ENCODE data around the gene TECPR1. TPM values are rescaled to one million over a fixed set of nuclear protein-coding genes. Genes with fewer than 3 reads are reported as not detected.

TECPR1 gene
- total RNA-seq, 1 donor from 2014 or later, result 10.8 TPM

- H3K79me2 ChIP-seq (ENCODE audit: low read depth), result peaks cover 22% of the 10 kb centered on the region
- no peaks in the 10 kb centered on the region for H3K4me1 ChIP-seq
- Mint-ChIP-seq H3K4me1 (no peaks in the 10 kb centered on the region), H3K4me3 (no peak overlapping the region), H3K9me3 (peaks cover 4% of the 10 kb centered on the region), H3K27me3 (ENCODE audit: insufficient read depth, low read depth) (peaks cover 2% of the 10 kb centered on the region), H3K36me3 (peaks cover 33% of the 10 kb centered on the region), H3K27ac (no peak overlapping the region)
- H3K27ac ChIP-seq, result no peak overlapping the region
- no peak overlapping the region for H2AFZ ChIP-seq (replicated peaks)
- DNase-seq (ENCODE audit: low spot score), result no peak
- H3K36me3 ChIP-seq, result no peaks in the 10 kb centered on the region
- no peaks in the 10 kb centered on the region for H3K9me3 ChIP-seq (ENCODE audit: low read depth)
- H3K9ac ChIP-seq, result no peak overlapping the region
- H3K27me3 ChIP-seq, result no peaks in the 10 kb centered on the region
- no peak overlapping the region for H3K4me3 ChIP-seq
- TF ChIP-seq EZH2 (IDR thresholded peaks at IDR 0.05), result no peak
- TF ChIP-seq, protein P1, sequence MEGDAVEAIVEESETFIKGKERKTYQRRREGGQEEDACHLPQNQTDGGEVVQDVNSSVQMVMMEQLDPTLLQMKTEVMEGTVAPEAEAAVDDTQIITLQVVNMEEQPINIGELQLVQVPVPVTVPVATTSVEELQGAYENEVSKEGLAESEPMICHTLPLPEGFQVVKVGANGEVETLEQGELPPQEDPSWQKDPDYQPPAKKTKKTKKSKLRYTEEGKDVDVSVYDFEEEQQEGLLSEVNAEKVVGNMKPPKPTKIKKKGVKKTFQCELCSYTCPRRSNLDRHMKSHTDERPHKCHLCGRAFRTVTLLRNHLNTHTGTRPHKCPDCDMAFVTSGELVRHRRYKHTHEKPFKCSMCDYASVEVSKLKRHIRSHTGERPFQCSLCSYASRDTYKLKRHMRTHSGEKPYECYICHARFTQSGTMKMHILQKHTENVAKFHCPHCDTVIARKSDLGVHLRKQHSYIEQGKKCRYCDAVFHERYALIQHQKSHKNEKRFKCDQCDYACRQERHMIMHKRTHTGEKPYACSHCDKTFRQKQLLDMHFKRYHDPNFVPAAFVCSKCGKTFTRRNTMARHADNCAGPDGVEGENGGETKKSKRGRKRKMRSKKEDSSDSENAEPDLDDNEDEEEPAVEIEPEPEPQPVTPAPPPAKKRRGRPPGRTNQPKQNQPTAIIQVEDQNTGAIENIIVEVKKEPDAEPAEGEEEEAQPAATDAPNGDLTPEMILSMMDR (IDR thresholded peaks at IDR 0.05), result no peak
- no peak for TF ChIP-seq EZH2phosphoT487 (IDR thresholded peaks at IDR 0.05)
- no peaks in the 10 kb centered on the region for H3F3A ChIP-seq (ENCODE audit: low read depth)
- no peak overlapping the region for H3K4me2 ChIP-seq
- H4K20me1 ChIP-seq (ENCODE audit: low read depth), result peaks cover 8% of the 10 kb centered on the region
Measured at GRCh38 chr7:98203261-98203963, 48.6 kb downstream of the TECPR1 start.

DNA sequence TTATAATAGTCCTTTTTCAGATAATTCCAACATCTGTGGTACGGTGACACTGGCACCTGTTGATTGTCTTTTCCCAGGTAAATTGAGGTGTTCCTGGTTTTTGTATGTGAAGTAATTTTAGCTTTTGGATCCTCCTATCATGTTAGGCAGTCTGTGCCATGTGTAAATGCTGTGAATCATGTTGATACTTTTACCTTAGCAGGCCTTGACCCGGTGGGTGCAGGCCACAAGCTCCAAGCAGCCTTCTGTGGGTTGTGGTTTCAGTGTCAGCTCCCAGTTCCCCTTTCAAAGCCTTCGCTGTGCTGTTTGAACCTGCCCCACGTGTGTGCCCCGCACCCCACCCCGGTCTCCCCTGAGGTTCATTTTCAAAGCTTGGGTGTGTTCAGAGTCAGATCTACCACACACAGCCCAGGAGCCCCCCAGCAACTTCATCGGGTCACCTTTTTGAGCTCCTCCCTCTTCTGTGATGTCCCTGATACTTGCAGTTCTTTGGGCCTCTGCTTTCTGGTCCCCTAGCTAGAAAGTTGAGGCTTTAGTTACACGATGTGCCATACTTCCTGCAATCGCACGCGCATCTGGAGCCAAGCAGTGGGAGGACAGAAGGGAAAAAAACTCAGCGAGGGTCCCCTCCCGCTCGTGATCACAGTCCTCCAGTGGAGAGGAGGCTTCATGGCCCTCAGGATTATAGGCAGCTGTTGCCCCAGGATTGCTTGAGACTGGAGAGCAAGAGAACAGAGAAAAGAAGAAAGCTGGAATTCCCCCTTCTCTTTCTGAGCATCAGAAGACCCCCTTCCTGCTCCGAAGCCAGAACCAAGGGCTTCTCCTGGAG is 49.5 kb downstream of the TECPR1 start:
- no peaks in the 10 kb centered on the region for H3F3A ChIP-seq (ENCODE audit: low read depth)
- H3K79me2 ChIP-seq (ENCODE audit: low read depth), result peaks cover 30% of the 10 kb centered on the region
- H2AFZ ChIP-seq (replicated peaks), result no peak overlapping the region
- no peak overlapping the region for H3K27ac Mint-ChIP-seq
- no peak overlapping the region for H3K27ac ChIP-seq
- no peak overlapping the region for H3K9ac ChIP-seq
- no peaks in the 10 kb centered on the region for H3K4me1 Mint-ChIP-seq
- H4K20me1 ChIP-seq (ENCODE audit: low read depth), result peaks cover 8% of the 10 kb centered on the region
- H3K9me3 Mint-ChIP-seq, result peaks cover 7% of the 10 kb centered on the region
- no peak overlapping the region for H3K4me3 ChIP-seq
- no peaks in the 10 kb centered on the region for H3K27me3 ChIP-seq
- TF ChIP-seq EZH2phosphoT487 (IDR thresholded peaks at IDR 0.05), result no peak
- TF ChIP-seq, protein P1 (IDR thresholded peaks at IDR 0.05), result no peak
- H3K4me1 ChIP-seq, result no peaks in the 10 kb centered on the region
- no peaks in the 10 kb centered on the region for H3K36me3 ChIP-seq
- no peak overlapping the region for H3K4me3 Mint-ChIP-seq
- peaks cover 37% of the 10 kb centered on the region for H3K36me3 Mint-ChIP-seq
- no peak for DNase-seq (ENCODE audit: low spot score)
- H3K4me2 ChIP-seq, result no peak overlapping the region
- H3K9me3 ChIP-seq (ENCODE audit: low read depth), result no peaks in the 10 kb centered on the region
- H3K27me3 Mint-ChIP-seq (ENCODE audit: insufficient read depth, low read depth), result peaks cover 2% of the 10 kb centered on the region

DNA sequence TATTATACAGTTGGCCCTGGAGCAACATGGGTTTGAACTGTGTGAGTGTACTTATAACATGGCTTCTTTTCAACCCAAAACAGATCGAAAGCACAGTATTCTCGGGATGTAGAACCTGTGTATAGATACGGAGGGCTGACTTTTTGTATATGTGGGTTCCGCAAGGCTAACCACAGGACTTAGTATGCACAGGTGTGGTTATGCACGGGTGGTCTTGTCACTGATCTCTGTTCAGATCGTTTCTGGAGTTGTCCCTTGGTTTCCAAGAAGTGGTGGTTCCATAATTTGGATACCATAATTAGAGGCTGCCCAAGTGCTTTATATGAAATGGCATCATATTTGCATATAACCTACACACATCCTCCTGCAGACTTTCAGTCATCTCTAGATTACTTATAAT is 51.7 kb downstream of the TECPR1 start:
- no peak overlapping the region for H3K9ac ChIP-seq
- no peak overlapping the region for H3K4me3 ChIP-seq
- Mint-ChIP-seq H3K4me3 (no peak overlapping the region), H3K4me1 (no peaks in the 10 kb centered on the region), H3K27me3 (ENCODE audit: insufficient read depth, low read depth) (peaks cover 2% of the 10 kb centered on the region), H3K27ac (no peak overlapping the region), H3K36me3 (peaks cover 33% of the 10 kb centered on the region), H3K9me3 (peaks cover 7% of the 10 kb centered on the region)
- no peaks in the 10 kb centered on the region for H3F3A ChIP-seq (ENCODE audit: low read depth)
- H3K36me3 ChIP-seq, result no peaks in the 10 kb centered on the region
- H3K27me3 ChIP-seq, result no peaks in the 10 kb centered on the region
- TF ChIP-seq EZH2 (IDR thresholded peaks at IDR 0.05) (no peak), EZH2phosphoT487 (IDR thresholded peaks at IDR 0.05) (no peak)
- TF ChIP-seq, protein P1 (IDR thresholded peaks at IDR 0.05), result no peak
- no peak overlapping the region for H3K27ac ChIP-seq
- H3K9me3 ChIP-seq (ENCODE audit: low read depth), result no peaks in the 10 kb centered on the region
- no peaks in the 10 kb centered on the region for H3K4me1 ChIP-seq
- no peak overlapping the region for H2AFZ ChIP-seq (replicated peaks)
- peaks cover 8% of the 10 kb centered on the region for H4K20me1 ChIP-seq (ENCODE audit: low read depth)
- no peak for DNase-seq (ENCODE audit: low spot score)
- peaks cover 30% of the 10 kb centered on the region for H3K79me2 ChIP-seq (ENCODE audit: low read depth)
- H3K4me2 ChIP-seq, result no peak overlapping the region

Data from neural progenitor cell (in vitro differentiated cells).